Measurements from ENCODE around the gene C2orf66.

- TF ChIP-seq CTCF (IDR thresholded peaks at IDR 0.05) (no peak), POLR2A (IDR thresholded peaks at IDR 0.05) (no peak)
Observed at GRCh38 chr2:196827356-196827755, 18.2 kb upstream of the C2orf66 start.

All from body of pancreas (tissue), 4 donors.